RWPE2 (cell line): ENCODE results near the gene MBTD1.

ENCODE experiments used
- ATAC-seq: fragments of 200-7000 bp; cut with Tn5 transposase; 3 replicates; pipeline ENCODE4 v1.9.1; 2021; ENCODE audit warnings: low read depth
- DNase-seq: peaks from one replicate; pipeline ENCODE4 v3.0.0-alpha.2; 2020; ENCODE audit warnings: low spot score
- H3K27ac ChIP-seq: fragments of 450-650 bp; 2 replicates; pipeline ENCODE4 v1.5.1; 2017; ENCODE audit warnings: mild to moderate bottlenecking; ENCODE audit not compliant: poor library complexity, severe bottlenecking
- H3K27me3 ChIP-seq: fragments of 250-450 bp; sonication (Bioruptor Pico); 2 replicates; pipeline ENCODE4 v1.5.1; 2021; ENCODE audit warnings: mild to moderate bottlenecking, moderate library complexity; ENCODE audit not compliant: insufficient read depth, poor library complexity, severe bottlenecking
- H3K36me3 ChIP-seq: fragments of 250-450 bp; sonication (Bioruptor Pico); 2 replicates; pipeline ENCODE4 v1.5.1; 2020; ENCODE audit warnings: low read depth, mild to moderate bottlenecking, moderate library complexity
- H3K4me1 ChIP-seq: fragments of 250-450 bp; sonication (Bioruptor Pico); 2 replicates; pipeline ENCODE4 v1.5.1; 2021; ENCODE audit warnings: mild to moderate bottlenecking, moderate library complexity; ENCODE audit not compliant: insufficient read depth, poor library complexity, severe bottlenecking
- H3K4me3 ChIP-seq: fragments of 250-450 bp; sonication (Bioruptor Pico); 2 replicates; pipeline ENCODE4 v1.5.1; 2021; ENCODE audit warnings: mild to moderate bottlenecking, moderate library complexity; ENCODE audit not compliant: severe bottlenecking
- H3K9me3 ChIP-seq: fragments of 250-450 bp; sonication (Bioruptor Pico); 2 replicates; pipeline ENCODE4 v1.5.1; 2021; ENCODE audit warnings: mild to moderate bottlenecking, moderate library complexity; ENCODE audit not compliant: severe bottlenecking
- CTCF ChIP-seq: fragments of 450-650 bp; IDR thresholded peaks from one replicate; pipeline ENCODE4 v1.5.1; 2017; ENCODE audit warnings: mild to moderate bottlenecking, moderate library complexity; ENCODE audit not compliant: poor library complexity, severe bottlenecking

Gene MBTD1

DNA sequence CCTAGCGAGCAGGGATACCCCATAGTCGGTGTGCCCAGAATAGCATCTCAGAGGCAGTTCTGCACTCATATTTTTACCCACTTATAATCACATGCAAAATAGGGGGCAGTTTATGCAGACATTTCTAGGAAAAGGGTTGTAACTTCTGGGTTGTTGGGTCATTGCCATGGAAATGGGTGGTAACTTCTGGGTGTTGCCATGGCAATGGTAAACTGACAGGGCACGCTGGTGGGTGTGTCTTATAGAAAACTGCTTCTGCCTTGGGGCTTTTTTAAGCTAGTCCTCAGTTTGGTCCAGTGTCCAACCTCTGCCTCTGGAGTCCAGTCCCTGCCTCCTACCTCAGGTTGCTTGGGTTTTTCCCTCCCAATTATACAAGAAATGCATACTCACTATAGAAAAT is 131.8 kb downstream of the MBTD1 start:
- ATAC-seq (no peak), DNase-seq (no peak)
- Histone ChIP-seq H3K27me3 (no peaks in the 10 kb centered on the region), H3K4me1 (no peaks in the 10 kb centered on the region), H3K36me3 (no peaks in the 10 kb centered on the region), H3K4me3 (no peak overlapping the region), H3K9me3 (no peaks in the 10 kb centered on the region), H3K27ac (no peak overlapping the region)
- no peak for TF ChIP-seq CTCF
